A549 (cell line): ENCODE results near the gene MT1E. TPM values are rescaled to one million over a fixed set of nuclear protein-coding genes. Genes with fewer than 3 reads are reported as not detected.
A peak's percentile ranks its signal among the peaks of the same experiment; 100 is the strongest.

Source experiments
- ATAC-seq, 2 experiments: fragments of 200-7000 bp in 1 of 2; fragments of >200 bp in 1 of 2; cut with Nextera tagmentation in 1 of 2; cut with Tn5 transposase in 1 of 2; 3 replicates each; pipeline versions ENCODE4 v1.8.0 to v1.9.1; 2018 to 2020; ENCODE audit warnings: mild to moderate bottlenecking in 1 of 2, moderate library complexity in 1 of 2
- CTCF ChIA-PET: fragments of 300-600 bp; sonication (Branson Sonifier 250); formaldehyde crosslinking; extraction: SDS; loops from one replicate; lab custom pipeline; 2021; ENCODE audit warnings: antibody characterized with exemption, inconsistent platforms; lab: Yijun Ruan, JAX
- POLR2A ChIA-PET: fragments of 350-600 bp; formaldehyde crosslinking; extraction: SDS; loops from one replicate; lab custom pipeline; 2021; ENCODE audit warnings: antibody characterized with exemption, inconsistent platforms; lab: Yijun Ruan, JAX
- DNase-seq, 2 experiments: peaks; one replicate each; pipeline versions ENCODE4 v3.0.0 to v3.0.0-alpha.2; 2011 to 2016; ENCODE audit warnings: low read depth in 1 of 2, low spot score in 1 of 2
- FAIRE-seq: peaks from 2 replicates; lab custom pipeline; 2011; peaks lifted over from hg19 to GRCh38; lab: Jason Lieb, UNC
- H3K27ac ChIP-seq, 2 experiments: fragments of >200 bp; sonication (Bioruptor Twin); formaldehyde crosslinking; 3 replicates each; pipeline ENCODE4 v1.5.1; 2016 to 2017
- H3K4me1 ChIP-seq: fragments of >200 bp; sonication (Bioruptor Twin); formaldehyde crosslinking; 3 replicates; pipeline ENCODE4 v1.6.1; 2016
- H3K4me2 ChIP-seq: fragments of >200 bp; sonication (Bioruptor Twin); formaldehyde crosslinking; 3 replicates; pipeline ENCODE4 v1.6.1; 2016
- H3K4me3 ChIP-seq: fragments of >200 bp; sonication (Bioruptor Twin); formaldehyde crosslinking; 3 replicates; pipeline ENCODE4 v1.5.1; 2016
- H3K9me3 ChIP-seq: fragments of >200 bp; sonication (Bioruptor Twin); formaldehyde crosslinking; 3 replicates; pipeline ENCODE4 v1.6.1; 2016
- BHLHE40 ChIP-seq: IDR thresholded peaks from 2 replicates; pipeline ENCODE4 v1.6.1; 2012; ENCODE audit warnings: low read depth, low read length, inconsistent platforms
- CBX8 ChIP-seq: fragments of 200-600 bp; sonication (generic); IDR thresholded peaks from 2 replicates; pipeline ENCODE4 v1.6.1; 2016
- CHD4 ChIP-seq: fragments of 200-600 bp; sonication (generic); IDR thresholded peaks from 2 replicates; pipeline ENCODE4 v1.6.1; 2016; ENCODE audit warnings: antibody characterized with exemption, mild to moderate bottlenecking, borderline replicate concordance
- EP300 ChIP-seq, 2 experiments: fragments of >200 bp; sonication (Bioruptor Twin); formaldehyde crosslinking; IDR thresholded peaks; 2 replicates in 1 of 2; 3 replicates in 1 of 2; pipeline ENCODE4 v1.6.1; 2016 to 2017
- HDAC2 ChIP-seq: fragments of 200-600 bp; sonication (generic); IDR thresholded peaks from 2 replicates; pipeline ENCODE4 v1.6.1; 2016
- HOXA7 ChIP-seq: fragments of 250-450 bp; sonication (Bioruptor Pico); IDR thresholded peaks from 2 replicates; pipeline ENCODE4 v1.5.0; 2020; ENCODE audit warnings: mild to moderate bottlenecking, moderate library complexity
- JUN ChIP-seq, 2 experiments: fragments of >200 bp; sonication (Bioruptor Twin); formaldehyde crosslinking; IDR thresholded peaks; 2 replicates in 1 of 2; 3 replicates in 1 of 2; pipeline ENCODE4 v1.6.1; 2016 to 2017
- JUNB ChIP-seq: fragments of >200 bp; sonication (Bioruptor Twin); formaldehyde crosslinking; IDR thresholded peaks from 2 replicates; pipeline ENCODE4 v1.6.1; 2016
- MAFK ChIP-seq: fragments of 450-650 bp; IDR thresholded peaks from 2 replicates; pipeline ENCODE4 v1.6.1; 2014; ENCODE audit not compliant: partially characterized antibody
- RAD21 ChIP-seq, 2 experiments: fragments of >200 bp in 1 of 2; sonication (Bioruptor Twin) in 1 of 2; formaldehyde crosslinking in 1 of 2; IDR thresholded peaks in 1 of 2; conservative IDR thresholded peaks in 1 of 2; 2 replicates in 1 of 2; 3 replicates in 1 of 2; pipeline ENCODE4 v1.6.1; 2012 to 2018; ENCODE audit warnings: inconsistent platforms in 1 of 2
- RFX5 ChIP-seq: fragments of 450-650 bp; IDR thresholded peaks from 2 replicates; pipeline ENCODE4 v1.7.1; 2014; ENCODE audit warnings: antibody characterized with exemption, mild to moderate bottlenecking, moderate library complexity
- SMC3 ChIP-seq: fragments of >200 bp; sonication (Bioruptor Twin); formaldehyde crosslinking; IDR thresholded peaks from 3 replicates; pipeline ENCODE4 v1.6.1; 2018; ENCODE audit warnings: inconsistent platforms
- WGBS: methylation state at CpG from one replicate; pipeline ENCODE4 v1.1.6; 2017; ENCODE audit errors: missing lambda C conversion rate; 5-methylcytosine and 5-hydroxymethylcytosine counted together
- polyA plus RNA-seq, 4 experiments: library from polyadenylated mRNA; depleted of rRNA in 3 of 4; stranded (reverse); fragments of >200 nt; fragmentation: RNase III in 1 of 4; extraction: RNeasy Plus Mini Kit Qiagen cat#74134 plus additional on column Dnase treatment in 1 of 4; gene quantifications; 2 replicates in 3 of 4; 3 replicates in 1 of 4; pipeline ENCODE4 v1.2.3, GENCODE V29; 2011 to 2017
- TF ChIP-seq, protein P1 (sequence below): fragments of >200 bp; sonication (Bioruptor Twin); formaldehyde crosslinking; IDR thresholded peaks from 3 replicates; pipeline ENCODE4 v1.5.1; 2016
- TF ChIP-seq, protein P2 (sequence below): fragments of 250-450 bp; sonication (Bioruptor Pico); IDR thresholded peaks from 2 replicates; pipeline ENCODE4 v1.5.0; 2020; ENCODE audit warnings: low read depth, mild to moderate bottlenecking, moderate library complexity

Gene MT1E
- polyA plus RNA-seq, 2 of the 4 experiments (the other 2 are of a cell fraction) = not detected

DNA sequence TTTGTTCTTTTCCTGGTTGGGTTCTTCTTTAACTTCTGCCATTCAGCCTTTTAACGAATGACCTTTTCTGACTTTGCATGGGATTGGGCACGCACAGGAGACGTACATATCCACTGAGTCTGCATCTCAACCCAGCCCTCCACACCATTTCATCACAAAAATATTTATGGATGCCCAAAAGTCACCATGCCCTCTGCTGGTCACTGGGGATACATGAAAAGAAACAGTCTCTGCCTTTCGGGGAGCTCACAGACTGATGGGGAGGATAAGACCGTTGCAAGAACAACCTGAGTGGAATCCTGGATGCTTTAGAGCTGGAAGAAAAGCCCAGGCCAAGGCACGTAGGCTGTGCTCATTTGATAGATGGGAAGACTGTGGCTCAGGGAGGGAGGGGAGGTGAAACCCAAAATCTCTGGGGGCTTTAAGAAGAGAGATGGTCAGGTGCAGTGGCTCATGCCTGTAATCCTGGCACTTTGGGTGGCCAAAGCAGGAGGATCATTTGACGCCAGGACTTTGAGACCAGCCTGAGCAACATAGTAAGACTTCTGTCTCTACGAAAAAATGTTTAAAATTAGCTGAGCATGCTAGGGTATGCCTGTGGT, 25.1 kb upstream of the MT1E start:
- peak; percentile 84 to 87 for ATAC-seq
- 12% methylated on average over 8 of the region's 8 CpGs for WGBS
- peak overlapping the region; percentile 45 for H3K4me2 ChIP-seq

DNA sequence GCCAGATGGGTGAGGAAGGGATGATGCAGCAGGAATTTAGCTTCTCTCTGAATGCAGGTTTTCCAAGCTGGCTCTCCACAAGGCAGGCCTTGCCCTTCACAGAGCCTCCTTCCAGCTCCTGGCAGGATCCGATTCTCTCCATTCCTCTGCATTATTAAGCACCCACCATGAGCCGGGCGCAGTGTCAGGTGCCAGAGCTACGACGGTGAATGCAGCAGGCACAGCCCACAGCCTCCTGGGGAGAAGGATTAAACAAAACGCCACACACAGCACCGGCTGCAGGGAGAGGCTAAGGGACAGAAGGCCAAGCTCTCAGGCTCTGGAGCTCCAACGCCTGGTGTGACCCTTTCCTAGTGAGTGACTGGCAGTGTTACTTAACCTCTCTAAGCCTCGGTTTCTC, 24.3 kb upstream of the MT1E start:
- TF ChIP-seq, protein P1, sequence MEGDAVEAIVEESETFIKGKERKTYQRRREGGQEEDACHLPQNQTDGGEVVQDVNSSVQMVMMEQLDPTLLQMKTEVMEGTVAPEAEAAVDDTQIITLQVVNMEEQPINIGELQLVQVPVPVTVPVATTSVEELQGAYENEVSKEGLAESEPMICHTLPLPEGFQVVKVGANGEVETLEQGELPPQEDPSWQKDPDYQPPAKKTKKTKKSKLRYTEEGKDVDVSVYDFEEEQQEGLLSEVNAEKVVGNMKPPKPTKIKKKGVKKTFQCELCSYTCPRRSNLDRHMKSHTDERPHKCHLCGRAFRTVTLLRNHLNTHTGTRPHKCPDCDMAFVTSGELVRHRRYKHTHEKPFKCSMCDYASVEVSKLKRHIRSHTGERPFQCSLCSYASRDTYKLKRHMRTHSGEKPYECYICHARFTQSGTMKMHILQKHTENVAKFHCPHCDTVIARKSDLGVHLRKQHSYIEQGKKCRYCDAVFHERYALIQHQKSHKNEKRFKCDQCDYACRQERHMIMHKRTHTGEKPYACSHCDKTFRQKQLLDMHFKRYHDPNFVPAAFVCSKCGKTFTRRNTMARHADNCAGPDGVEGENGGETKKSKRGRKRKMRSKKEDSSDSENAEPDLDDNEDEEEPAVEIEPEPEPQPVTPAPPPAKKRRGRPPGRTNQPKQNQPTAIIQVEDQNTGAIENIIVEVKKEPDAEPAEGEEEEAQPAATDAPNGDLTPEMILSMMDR = no peak
- H3K27ac ChIP-seq = peak overlapping the region; percentile 34 to 61; a peak in 4 of 6 replicates
- no peak overlapping the region for H3K4me3 ChIP-seq
- 67% methylated on average over 9 of the region's 9 CpGs for WGBS
- ATAC-seq (no peak), DNase-seq (no peak), FAIRE-seq (no peak)
- no peak overlapping the region for H3K4me2 ChIP-seq
- no peaks in the 10 kb centered on the region for H3K9me3 ChIP-seq
- ChIA-PET CTCF (interaction anchor here (0.7 to 19.7 kb wide), 34 partner anchors 9 to 375 kb away, joined by 3 to 340 read pairs (median 4); partner anchors contain the start of genes MT1A, MT1B, MT1F and MT1X), POLR2A (interaction anchor here (0.5 to 1.0 kb wide), 2 partner anchors 101 to 269 kb away, joined by 3 read pairs; no protein-coding TSS in a partner anchor)
- H3K4me1 ChIP-seq = peaks cover 20% of the 10 kb centered on the region

More for the DNA sequence above, 25.1 kb upstream of the MT1E start:
- peak overlapping the region; percentile 34 to 61; a peak in 4 of 6 replicates for H3K27ac ChIP-seq
- H3K4me1 ChIP-seq = peaks cover 12% of the 10 kb centered on the region
- no peaks in the 10 kb centered on the region for H3K9me3 ChIP-seq
- H3K4me3 ChIP-seq = no peak overlapping the region
- FAIRE-seq = peak; percentile 54
- DNase-seq = peak; percentile 69 to 87
- ChIA-PET CTCF (interaction anchor here (0.6 to 19.7 kb wide), 44 partner anchors 9 to 376 kb away, joined by 3 to 340 read pairs (median 4); partner anchors contain the start of genes MT1A, MT1B, MT1F and MT1X), POLR2A (interaction anchor here (0.6 to 1.0 kb wide), 3 partner anchors 81 to 329 kb away, joined by 3 read pairs; partner anchors contain the start of gene MT1X)
- TF ChIP-seq EP300 (IDR thresholded peaks at IDR 0.05) (no peak), HDAC2 (no peak), RFX5 (no peak), SMC3 (peak; percentile 80), BHLHE40 (no peak), HOXA7 (no peak), CHD4 (no peak), MAFK (no peak), RAD21 (conservative IDR thresholded peaks at IDR 0.05 in 1 of 2, IDR thresholded peaks at IDR 0.05 in 1 of 2) (peak; percentile 68 to 69), CBX8 (no peak), JUNB (no peak), JUN (IDR thresholded peaks at IDR 0.05) (no peak)
- TF ChIP-seq, protein P2, sequence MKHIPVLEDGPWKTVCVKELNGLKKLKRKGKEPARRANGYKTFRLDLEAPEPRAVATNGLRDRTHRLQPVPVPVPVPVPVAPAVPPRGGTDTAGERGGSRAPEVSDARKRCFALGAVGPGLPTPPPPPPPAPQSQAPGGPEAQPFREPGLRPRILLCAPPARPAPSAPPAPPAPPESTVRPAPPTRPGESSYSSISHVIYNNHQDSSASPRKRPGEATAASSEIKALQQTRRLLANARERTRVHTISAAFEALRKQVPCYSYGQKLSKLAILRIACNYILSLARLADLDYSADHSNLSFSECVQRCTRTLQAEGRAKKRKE = no peak
- TF ChIP-seq, protein P1 = peak; percentile 74
- TF ChIP-seq, all 56 proteins: peak for 3

DNA sequence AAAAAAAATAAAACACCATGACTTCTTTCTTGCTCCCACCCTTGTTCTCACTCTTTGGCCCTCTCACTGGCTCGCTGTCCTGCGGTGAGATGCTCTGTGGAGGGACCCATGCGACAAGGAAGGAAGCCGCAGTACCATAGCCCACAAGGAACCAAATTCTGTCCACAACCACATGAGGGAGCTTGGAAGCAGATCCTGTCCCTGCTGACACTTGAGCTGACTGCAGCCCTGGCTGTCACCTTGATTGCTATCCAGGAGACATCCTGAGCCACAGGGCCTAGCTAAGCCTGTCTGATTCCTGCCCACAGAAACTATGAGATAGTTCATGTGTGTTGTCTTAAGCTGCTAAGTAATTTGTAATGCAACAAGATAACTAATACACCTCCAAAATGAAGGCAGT, 22.0 kb upstream of the MT1E start:
- peak overlapping the region; percentile 93 to 96; a peak in 5 of 6 replicates for H3K27ac ChIP-seq
- no peak for ATAC-seq
- H3K4me2 ChIP-seq = no peak overlapping the region
- FAIRE-seq = no peak
- peak; percentile 67 to 78 for DNase-seq
- no peaks in the 10 kb centered on the region for H3K9me3 ChIP-seq
- peaks cover 38% of the 10 kb centered on the region for H3K4me1 ChIP-seq
- POLR2A ChIA-PET = interaction anchor here (0.9 to 10.8 kb wide), 3 partner anchors 40 to 98 kb away, joined by 4 to 185 read pairs (median 6); partner anchors contain the start of gene MT1X
- CTCF ChIA-PET = interaction anchor here (0.6 to 19.7 kb wide), 25 partner anchors 9 to 258 kb away, joined by 3 to 340 read pairs (median 4); partner anchors contain the start of genes MT1A, MT1B, MT1E and MT1F
- 69% methylated on average over 4 of the region's 4 CpGs for WGBS
- H3K4me3 ChIP-seq = no peak overlapping the region
- no peak for TF ChIP-seq JUNB
- peak; percentile 78 for TF ChIP-seq SMC3
- TF ChIP-seq RAD21 (conservative IDR thresholded peaks at IDR 0.05 in 1 of 2, IDR thresholded peaks at IDR 0.05 in 1 of 2) = peak; percentile 65 to 71
- TF ChIP-seq, protein P1 = peak; percentile 52
